Measurements from ENCODE around the gene SPACA9.

DNA sequence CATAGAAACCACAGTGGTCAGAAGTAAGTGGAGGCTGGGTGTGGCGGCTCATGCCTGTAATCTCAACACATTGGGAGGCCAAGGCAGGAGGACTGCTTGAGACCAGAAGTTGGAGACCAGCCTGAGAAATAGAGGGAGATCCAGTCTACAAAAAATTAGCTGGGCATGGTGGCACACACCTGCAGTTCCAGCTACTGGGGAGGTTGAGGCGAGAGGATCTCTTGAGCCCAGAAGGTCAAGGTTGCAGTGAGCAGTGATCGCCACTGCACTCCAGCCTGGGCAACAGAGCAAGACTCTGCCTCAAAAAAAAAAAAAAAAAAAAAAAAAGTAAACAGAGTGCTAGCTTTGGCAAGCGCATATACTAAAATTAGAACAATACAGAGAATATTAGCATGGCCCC lies 25.2 kb upstream of the SPACA9 start:
- TF ChIP-seq TAF1 (IDR thresholded peaks at IDR 0.05; ENCODE audit: borderline replicate concordance, insufficient read depth, low read length), result no peak
- no peak for TF ChIP-seq POLR2AphosphoS5 (IDR thresholded peaks at IDR 0.05; ENCODE audit: low read depth, low read length)
- TF ChIP-seq, protein P1, sequence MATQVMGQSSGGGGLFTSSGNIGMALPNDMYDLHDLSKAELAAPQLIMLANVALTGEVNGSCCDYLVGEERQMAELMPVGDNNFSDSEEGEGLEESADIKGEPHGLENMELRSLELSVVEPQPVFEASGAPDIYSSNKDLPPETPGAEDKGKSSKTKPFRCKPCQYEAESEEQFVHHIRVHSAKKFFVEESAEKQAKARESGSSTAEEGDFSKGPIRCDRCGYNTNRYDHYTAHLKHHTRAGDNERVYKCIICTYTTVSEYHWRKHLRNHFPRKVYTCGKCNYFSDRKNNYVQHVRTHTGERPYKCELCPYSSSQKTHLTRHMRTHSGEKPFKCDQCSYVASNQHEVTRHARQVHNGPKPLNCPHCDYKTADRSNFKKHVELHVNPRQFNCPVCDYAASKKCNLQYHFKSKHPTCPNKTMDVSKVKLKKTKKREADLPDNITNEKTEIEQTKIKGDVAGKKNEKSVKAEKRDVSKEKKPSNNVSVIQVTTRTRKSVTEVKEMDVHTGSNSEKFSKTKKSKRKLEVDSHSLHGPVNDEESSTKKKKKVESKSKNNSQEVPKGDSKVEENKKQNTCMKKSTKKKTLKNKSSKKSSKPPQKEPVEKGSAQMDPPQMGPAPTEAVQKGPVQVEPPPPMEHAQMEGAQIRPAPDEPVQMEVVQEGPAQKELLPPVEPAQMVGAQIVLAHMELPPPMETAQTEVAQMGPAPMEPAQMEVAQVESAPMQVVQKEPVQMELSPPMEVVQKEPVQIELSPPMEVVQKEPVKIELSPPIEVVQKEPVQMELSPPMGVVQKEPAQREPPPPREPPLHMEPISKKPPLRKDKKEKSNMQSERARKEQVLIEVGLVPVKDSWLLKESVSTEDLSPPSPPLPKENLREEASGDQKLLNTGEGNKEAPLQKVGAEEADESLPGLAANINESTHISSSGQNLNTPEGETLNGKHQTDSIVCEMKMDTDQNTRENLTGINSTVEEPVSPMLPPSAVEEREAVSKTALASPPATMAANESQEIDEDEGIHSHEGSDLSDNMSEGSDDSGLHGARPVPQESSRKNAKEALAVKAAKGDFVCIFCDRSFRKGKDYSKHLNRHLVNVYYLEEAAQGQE (IDR thresholded peaks at IDR 0.05; ENCODE audit: insufficient read depth in 1 of 2, low read depth in 2 of 2, low read length in 2 of 2), result no peak
